ENCODE data around the gene ABCB1. TPM values are rescaled to one million over a fixed set of nuclear protein-coding genes. Genes with fewer than 3 reads are reported as not detected.
"Not testable (repeated sequence)": the region's sequence is repeated elsewhere in the genome, so short reads cannot be mapped to it uniquely, and the experiment has no call there.

Gene ABCB1
- total RNA-seq, 1 donor from 2014 or later, result 1.4 TPM

- Mint-ChIP-seq H3K27me3 (peaks cover 10% of the 10 kb centered on the region), H3K9me3 (peaks cover 4% of the 10 kb centered on the region), H3K36me3 (ENCODE audit: low read depth) (no peaks in the 10 kb centered on the region), H3K4me1 (no peaks in the 10 kb centered on the region), H3K27ac (no peak overlapping the region), H3K4me3 (no peak overlapping the region)
- intact Hi-C loops (cut with micrococcal nuclease), result no loop called here
- DNase-seq, result no peak
These were observed 105.3 kb downstream of the ABCB1 start for GRCh38 chr7:87495366-87495765.

- intact Hi-C loops (cut with micrococcal nuclease), result no loop called here
- H3K9me3 Mint-ChIP-seq, result peaks cover 4% of the 10 kb centered on the region
- no peaks in the 10 kb centered on the region for H3K4me1 Mint-ChIP-seq
- no peaks in the 10 kb centered on the region for H3K36me3 Mint-ChIP-seq (ENCODE audit: low read depth)
- peaks cover 10% of the 10 kb centered on the region for H3K27me3 Mint-ChIP-seq
- no peak overlapping the region for H3K4me3 Mint-ChIP-seq
- H3K27ac Mint-ChIP-seq, result no peak overlapping the region
- no peak for DNase-seq
These were observed 106.2 kb downstream of the ABCB1 start for GRCh38 chr7:87494454-87494853.

GRCh38 chr7:87483131-87483530 is 117.6 kb downstream of the ABCB1 start:
- H3K27ac Mint-ChIP-seq, result no peak overlapping the region
- no peaks in the 10 kb centered on the region for H3K4me1 Mint-ChIP-seq
- no peaks in the 10 kb centered on the region for H3K9me3 Mint-ChIP-seq
- intact Hi-C loops (cut with micrococcal nuclease), result no loop called here
- no peaks in the 10 kb centered on the region for H3K36me3 Mint-ChIP-seq (ENCODE audit: low read depth)
- no peak for DNase-seq
- no peak overlapping the region for H3K4me3 Mint-ChIP-seq
- peaks cover 15% of the 10 kb centered on the region for H3K27me3 Mint-ChIP-seq

GRCh38 chr7:87482115-87482514 is 118.6 kb downstream of the ABCB1 start:
- no peak overlapping the region for H3K27ac Mint-ChIP-seq
- peaks cover 10% of the 10 kb centered on the region for H3K27me3 Mint-ChIP-seq
- no peak overlapping the region for H3K4me3 Mint-ChIP-seq
- H3K36me3 Mint-ChIP-seq (ENCODE audit: low read depth), result no peaks in the 10 kb centered on the region
- H3K4me1 Mint-ChIP-seq, result no peaks in the 10 kb centered on the region
- no peaks in the 10 kb centered on the region for H3K9me3 Mint-ChIP-seq
- intact Hi-C loops (cut with micrococcal nuclease), result no loop called here
- no peak for DNase-seq

- Mint-ChIP-seq H3K9me3 (no peaks in the 10 kb centered on the region), H3K4me3 (no peak overlapping the region), H3K4me1 (no peaks in the 10 kb centered on the region), H3K27ac (no peak overlapping the region), H3K27me3 (peaks cover 20% of the 10 kb centered on the region), H3K36me3 (ENCODE audit: low read depth) (no peaks in the 10 kb centered on the region)
- intact Hi-C loops (cut with micrococcal nuclease), result no loop called here
- no peak for DNase-seq
These were observed 120.3 kb downstream of the ABCB1 start for GRCh38 chr7:87480386-87480785.

GRCh38 chr7:87479951-87480350 is 120.7 kb downstream of the ABCB1 start:
- Mint-ChIP-seq H3K9me3 (no peaks in the 10 kb centered on the region), H3K27ac (no peak overlapping the region), H3K4me3 (no peak overlapping the region), H3K4me1 (peaks cover 2% of the 10 kb centered on the region), H3K36me3 (ENCODE audit: low read depth) (no peaks in the 10 kb centered on the region), H3K27me3 (peaks cover 24% of the 10 kb centered on the region)
- DNase-seq, result no peak
- intact Hi-C loops (cut with micrococcal nuclease), result no loop called here

- intact Hi-C loops (cut with micrococcal nuclease), result no loop called here
- H3K4me3 Mint-ChIP-seq, result peak overlapping the region; percentile 15
These were observed 124.5 kb downstream of the ABCB1 start for GRCh38 chr7:87476179-87476557.

GRCh38 chr7:87475359-87476178 is 125.1 kb downstream of the ABCB1 start, which contains the start of gene ABCB4:
TSS of gene ABCB4 (minus strand) at chr7:87475680. CDS start at chr7:87475465, 215 bp downstream.
- H3K9me3 Mint-ChIP-seq, result no peaks in the 10 kb centered on the region

More at GRCh38 chr7:87476179-87476557, 124.5 kb downstream of the ABCB1 start:
- no peaks in the 10 kb centered on the region for H3K36me3 Mint-ChIP-seq (ENCODE audit: low read depth)
- no peak overlapping the region for H3K27ac Mint-ChIP-seq
- H3K27me3 Mint-ChIP-seq, result peaks cover 38% of the 10 kb centered on the region
- no peak for DNase-seq
- peaks cover 8% of the 10 kb centered on the region for H3K4me1 Mint-ChIP-seq
- no peaks in the 10 kb centered on the region for H3K9me3 Mint-ChIP-seq

GRCh38 chr7:87474533-87475358 is 125.9 kb downstream of the ABCB1 start:
- no peaks in the 10 kb centered on the region for H3K36me3 Mint-ChIP-seq (ENCODE audit: low read depth)
- intact Hi-C loops (cut with micrococcal nuclease), result no loop called here
- H3K4me3 Mint-ChIP-seq, result peak overlapping the region; percentile 44
- peaks cover 38% of the 10 kb centered on the region for H3K27me3 Mint-ChIP-seq
- DNase-seq, result no peak
- peaks cover 8% of the 10 kb centered on the region for H3K4me1 Mint-ChIP-seq
- H3K27ac Mint-ChIP-seq, result no peak overlapping the region
- no peaks in the 10 kb centered on the region for H3K9me3 Mint-ChIP-seq

More at GRCh38 chr7:87475359-87476178, 125.1 kb downstream of the ABCB1 start, which contains the start of gene ABCB4:
- Mint-ChIP-seq H3K27ac (no peak within 1 kb of the TSS), H3K4me3 (peak within 1 kb of the TSS; percentile 44), H3K27me3 (peaks cover 38% of the 10 kb centered on the region), H3K36me3 (ENCODE audit: low read depth) (no peaks in the 10 kb centered on the region), H3K4me1 (peaks cover 8% of the 10 kb centered on the region)
- DNase-seq, result no peak
- intact Hi-C loops (cut with micrococcal nuclease), result no loop called here

GRCh38 chr7:87473986-87474385 is 126.7 kb downstream of the ABCB1 start:
- no peaks in the 10 kb centered on the region for H3K36me3 Mint-ChIP-seq (ENCODE audit: low read depth)
- intact Hi-C loops (cut with micrococcal nuclease), result no loop called here
- H3K27ac Mint-ChIP-seq, result no peak overlapping the region
- peaks cover 8% of the 10 kb centered on the region for H3K4me1 Mint-ChIP-seq
- no peaks in the 10 kb centered on the region for H3K9me3 Mint-ChIP-seq
- H3K4me3 Mint-ChIP-seq, result no peak overlapping the region
- DNase-seq, result no peak
- peaks cover 38% of the 10 kb centered on the region for H3K27me3 Mint-ChIP-seq

GRCh38 chr7:87473192-87473591 is 127.5 kb downstream of the ABCB1 start:
- Mint-ChIP-seq H3K27ac (no peak overlapping the region), H3K4me1 (peaks cover 8% of the 10 kb centered on the region), H3K9me3 (peaks cover under 1% of the 10 kb centered on the region), H3K27me3 (peaks cover 38% of the 10 kb centered on the region), H3K36me3 (ENCODE audit: low read depth) (no peaks in the 10 kb centered on the region), H3K4me3 (no peak overlapping the region)
- no peak for DNase-seq
- intact Hi-C loops (cut with micrococcal nuclease), result no loop called here

- Mint-ChIP-seq H3K36me3 (ENCODE audit: low read depth) (no peaks in the 10 kb centered on the region), H3K4me3 (no peak overlapping the region), H3K27me3 (peaks cover 29% of the 10 kb centered on the region), H3K27ac (no peak overlapping the region), H3K4me1 (peaks cover 8% of the 10 kb centered on the region), H3K9me3 (peaks cover 5% of the 10 kb centered on the region)
- no peak for DNase-seq
- intact Hi-C loops (cut with micrococcal nuclease), result no loop called here
These were observed 129.2 kb downstream of the ABCB1 start for GRCh38 chr7:87471473-87471872.

- peaks cover 12% of the 10 kb centered on the region for H3K27me3 Mint-ChIP-seq
- H3K4me1 Mint-ChIP-seq; H3K9me3 Mint-ChIP-seq; intact Hi-C loops (cut with micrococcal nuclease); H3K36me3 Mint-ChIP-seq (ENCODE audit: low read depth); H3K27ac Mint-ChIP-seq; H3K4me3 Mint-ChIP-seq; DNase-seq: not testable (repeated sequence)
These were observed 131.5 kb downstream of the ABCB1 start for GRCh38 chr7:87469204-87469603.

GRCh38 chr7:87465534-87465880 is 135.2 kb downstream of the ABCB1 start:
- H3K4me1 Mint-ChIP-seq; intact Hi-C loops (cut with micrococcal nuclease); H3K36me3 Mint-ChIP-seq (ENCODE audit: low read depth); H3K4me3 Mint-ChIP-seq; H3K27me3 Mint-ChIP-seq; DNase-seq; H3K27ac Mint-ChIP-seq; H3K9me3 Mint-ChIP-seq: not testable (repeated sequence)

Data from activated CD4-positive, alpha-beta T cell treated with anti-CD3 and anti-CD28 coated beads, Interleukin-2, amount 10 ng/mL, durations not matched to agents 24 days and 14 days (primary cell).